ENCODE results near the gene SMC3.

Gene SMC3

DNA sequence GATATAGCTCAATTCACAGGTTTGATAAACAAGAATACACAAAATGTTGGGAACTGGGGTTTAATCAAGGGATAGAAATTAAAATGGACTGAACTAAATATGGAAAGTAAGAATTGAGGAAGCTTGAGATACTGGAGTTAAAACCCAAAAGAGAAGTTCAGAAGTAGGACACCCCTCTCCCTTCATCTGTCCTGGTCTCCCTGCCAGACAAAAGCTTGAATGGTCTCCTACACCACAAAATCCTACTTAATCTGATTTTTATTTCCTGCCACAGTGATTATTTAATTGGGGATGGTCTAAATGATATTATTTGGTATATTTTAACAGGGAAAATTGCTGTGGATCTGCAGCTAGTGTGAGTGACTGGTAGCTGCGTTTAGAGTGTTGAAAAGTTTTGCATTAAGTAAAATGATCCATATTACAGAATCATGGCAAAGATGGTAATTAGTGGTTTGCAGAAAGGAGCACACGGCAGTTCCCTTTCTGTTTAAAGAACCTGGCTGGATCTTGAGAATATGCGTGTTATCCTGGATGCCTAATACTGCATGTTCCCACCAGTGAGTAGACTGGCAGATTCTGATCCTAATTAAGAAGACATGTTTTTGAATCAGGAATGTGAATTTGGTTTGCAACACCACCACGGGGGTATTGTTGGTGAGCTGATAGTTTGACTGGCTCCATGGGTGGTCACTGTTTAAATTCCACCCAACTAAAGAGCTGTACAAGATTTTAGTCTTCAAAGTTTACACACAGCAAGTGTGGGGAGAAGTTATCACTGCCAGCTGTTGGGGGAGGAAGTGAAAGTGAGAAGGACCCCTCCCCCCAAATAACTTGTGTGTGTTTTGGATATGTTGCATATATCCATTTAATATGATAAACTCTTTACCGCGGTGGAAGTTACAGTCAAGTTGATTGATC is 82.1 kb downstream of the SMC3 start:
- no peak for DNase-seq

DNA sequence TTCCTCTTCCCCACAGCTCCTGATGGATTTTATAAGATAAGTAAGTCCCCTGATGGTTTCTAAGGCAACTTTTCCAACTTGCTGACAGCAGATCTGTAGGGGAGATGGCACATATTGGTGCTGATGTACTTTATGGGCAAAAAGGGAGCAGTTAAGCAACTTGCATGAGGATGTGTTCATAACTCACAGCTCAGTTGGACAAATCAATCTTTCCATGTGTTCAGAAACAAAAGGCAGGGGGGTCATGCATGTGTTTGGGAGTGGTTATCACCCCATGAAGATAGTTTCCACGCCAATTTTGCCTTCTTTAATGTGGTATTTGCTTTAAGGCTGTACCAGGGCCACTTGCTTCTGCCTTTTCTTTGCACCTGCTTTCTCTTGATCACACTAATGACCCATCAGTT is 82.8 kb downstream of the SMC3 start:
- DNase-seq = no peak

DNA sequence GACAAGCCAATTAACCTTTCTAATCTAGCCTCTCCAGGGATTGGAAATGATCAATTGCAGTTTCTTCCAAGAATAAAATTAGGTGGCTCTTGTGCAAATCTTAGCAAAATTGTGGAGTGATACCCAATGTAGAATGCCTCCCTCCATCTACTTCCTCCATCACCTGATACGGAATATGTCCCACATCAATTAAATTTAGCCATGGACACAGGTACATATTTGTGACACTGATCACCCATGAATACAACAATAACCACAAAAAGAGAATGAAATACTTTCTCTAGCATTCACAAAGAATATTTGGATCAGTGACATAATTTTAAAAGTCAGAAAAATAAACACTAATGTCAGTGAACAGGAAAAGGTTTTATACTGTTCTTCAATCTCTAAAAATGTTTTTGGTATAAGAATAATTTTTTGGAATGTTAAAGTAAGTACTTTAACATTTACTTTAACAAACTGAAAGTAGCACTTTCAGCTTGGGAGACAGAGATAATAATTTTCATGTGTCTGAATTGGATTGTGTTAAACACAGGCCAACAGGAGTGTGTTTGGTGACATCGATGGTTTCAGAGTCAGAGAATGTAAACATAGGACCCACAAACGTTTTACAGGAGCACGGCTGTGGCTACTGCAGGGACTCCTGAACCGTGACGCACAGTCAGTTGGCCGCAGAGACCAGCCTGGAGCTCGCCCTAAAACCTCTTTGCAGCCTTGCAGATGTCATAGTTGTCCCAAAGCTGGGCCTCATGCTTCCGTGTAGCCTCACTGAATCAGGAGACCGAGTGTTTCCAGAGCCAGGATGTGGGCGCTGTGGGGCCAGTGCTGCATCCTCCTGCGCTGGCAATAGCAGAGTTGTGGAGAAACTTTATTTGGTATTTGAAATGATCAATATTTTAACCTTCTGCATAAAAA is 83.8 kb downstream of the SMC3 start:
- DNase-seq = no peak

DNA sequence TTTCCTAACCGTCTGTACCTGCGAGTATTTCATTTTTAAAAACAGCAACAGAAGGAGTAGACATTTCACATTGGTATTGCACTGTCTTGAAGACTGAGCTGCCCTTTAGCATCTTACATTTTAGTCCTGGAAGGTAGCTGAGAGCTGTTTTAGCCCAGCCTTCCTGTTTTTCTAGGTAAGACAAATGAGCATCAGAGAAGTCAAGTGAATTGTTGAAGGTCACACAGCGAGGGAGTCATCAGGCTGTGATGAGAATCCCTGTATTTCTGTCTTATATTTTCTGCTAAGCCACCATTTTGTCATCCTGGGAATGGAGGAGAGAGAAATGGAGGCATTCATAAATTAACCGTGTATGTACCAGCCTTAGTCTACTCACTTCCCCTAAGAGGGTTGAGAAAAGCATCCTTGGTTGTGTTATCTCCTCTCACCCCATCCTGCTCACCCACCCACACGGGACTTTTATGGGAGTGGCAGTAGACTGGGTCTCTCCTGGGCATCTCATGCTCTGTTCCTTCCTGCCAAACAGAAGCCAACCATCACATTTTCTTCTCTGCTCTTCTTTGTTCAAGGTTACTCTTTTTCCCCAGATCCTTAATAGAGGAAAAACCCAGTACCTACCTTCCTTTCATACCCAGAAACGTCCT is 85.1 kb downstream of the SMC3 start:
- no peak for DNase-seq
